NCI-H446 (cell line): ENCODE measurements around the gene LRRC8E.

Experiments
- DNase-seq, 2 experiments: peaks; one replicate each; lab custom pipeline; 2025; lab: John Stamatoyannopoulos, UW

Gene LRRC8E

GRCh38 chr19:7932276-7932929 is 44.1 kb downstream of the LRRC8E start:
- no peak for DNase-seq

- DNase-seq, result no peak
These were observed 44.6 kb downstream of the LRRC8E start for GRCh38 chr19:7932930-7933300.

DNA sequence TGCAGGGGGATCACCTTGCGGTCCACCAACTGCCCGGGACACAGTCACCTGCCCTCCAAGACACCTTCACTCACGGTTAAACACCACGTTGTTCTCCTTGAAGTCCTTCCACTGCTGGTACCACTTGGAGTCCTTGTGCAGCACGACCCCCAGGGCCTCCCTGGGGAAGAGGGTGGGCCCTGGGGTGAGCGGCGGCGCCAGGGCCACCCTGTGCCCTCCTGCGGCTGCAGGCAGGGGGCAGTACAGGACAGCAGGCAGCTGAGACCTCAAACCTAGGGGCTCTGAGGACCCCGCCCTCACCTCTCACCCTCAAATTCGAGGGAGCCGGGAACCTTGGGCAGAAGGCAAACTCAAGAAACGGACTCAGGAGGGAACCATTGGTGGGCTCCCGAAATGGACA is 45.1 kb downstream of the LRRC8E start:
- no peak for DNase-seq

GRCh38 chr19:7933828-7934725 is 45.8 kb downstream of the LRRC8E start:
- no peak for DNase-seq

- DNase-seq, result no peak
These were observed 46.5 kb downstream of the LRRC8E start for GRCh38 chr19:7934766-7935165.

DNA sequence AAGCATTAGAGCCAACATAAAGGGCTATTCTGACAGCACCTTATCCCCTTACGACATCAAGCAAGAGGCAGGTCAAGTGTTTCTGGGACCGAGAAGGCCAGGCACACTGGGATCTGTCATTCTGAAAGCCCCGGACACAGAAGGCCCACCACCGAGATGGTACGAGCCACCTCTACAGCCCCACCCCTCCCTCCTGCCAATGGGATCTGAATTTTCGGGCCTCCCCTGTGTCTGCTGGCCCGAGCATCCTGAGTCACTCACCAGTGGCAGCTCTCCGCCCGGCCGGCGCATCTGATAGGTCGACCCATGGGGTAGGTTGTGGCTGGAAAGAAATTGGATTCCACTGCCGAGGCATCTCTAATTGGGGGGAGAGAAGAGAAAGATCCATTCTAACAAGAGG is 52.5 kb downstream of the LRRC8E start:
- no peak for DNase-seq

DNA sequence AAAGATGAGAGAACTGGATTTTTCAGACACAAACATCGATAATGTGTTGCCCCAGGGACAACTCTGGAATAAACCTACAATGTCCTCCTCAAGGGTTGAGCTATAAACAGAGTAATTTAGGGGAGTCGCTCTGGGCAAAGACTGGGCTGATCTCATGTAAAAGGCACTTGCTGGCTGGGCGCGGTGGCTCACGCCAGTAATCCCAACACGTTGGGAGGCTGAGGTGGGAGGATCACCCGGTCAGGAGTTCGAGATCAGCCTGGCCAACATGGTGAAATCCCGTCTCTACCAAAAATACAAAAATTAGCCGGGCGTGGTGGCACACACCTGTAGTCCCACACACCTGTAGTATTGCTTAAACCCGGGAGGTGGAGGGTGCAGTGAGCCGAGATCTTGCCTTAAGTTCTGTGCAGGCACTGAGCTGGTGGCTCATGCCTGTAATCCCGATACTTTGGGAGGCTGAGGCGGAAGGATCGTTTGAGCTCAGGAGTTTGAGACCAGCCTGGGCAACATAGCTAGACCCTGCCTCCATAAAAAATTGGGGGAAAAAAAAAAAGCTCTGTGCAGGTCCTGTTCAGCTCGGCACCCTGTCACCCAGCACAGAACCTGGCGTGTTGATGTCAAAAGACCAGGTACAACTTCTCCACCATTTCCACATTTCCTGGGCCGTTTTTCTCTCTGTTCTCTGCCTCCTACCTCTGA is 53.7 kb downstream of the LRRC8E start:
- DNase-seq, result no peak

DNA sequence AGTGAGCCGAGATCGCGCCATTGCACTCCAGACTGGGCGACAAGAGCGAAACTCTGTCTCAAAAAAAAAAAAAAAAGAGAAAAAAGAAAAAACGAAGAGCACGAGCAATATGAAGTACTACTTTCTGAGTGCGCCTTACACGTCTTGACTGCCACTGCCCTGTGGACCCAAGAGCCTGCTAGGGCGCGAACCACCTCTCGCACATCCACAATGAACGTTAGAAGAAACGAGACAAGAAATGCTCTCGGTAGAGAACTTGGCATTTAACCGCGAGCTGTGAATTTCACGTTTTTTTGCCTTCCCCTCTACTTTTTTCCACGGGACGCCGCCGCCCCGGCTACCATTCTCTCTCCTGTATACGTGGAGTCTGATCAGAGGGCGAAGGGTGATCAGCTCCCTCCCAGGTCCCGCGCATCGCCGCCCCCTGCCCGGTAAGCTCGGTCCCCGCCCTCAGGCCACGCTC is 54.7 kb downstream of the LRRC8E start:
- DNase-seq, result no peak

DNA sequence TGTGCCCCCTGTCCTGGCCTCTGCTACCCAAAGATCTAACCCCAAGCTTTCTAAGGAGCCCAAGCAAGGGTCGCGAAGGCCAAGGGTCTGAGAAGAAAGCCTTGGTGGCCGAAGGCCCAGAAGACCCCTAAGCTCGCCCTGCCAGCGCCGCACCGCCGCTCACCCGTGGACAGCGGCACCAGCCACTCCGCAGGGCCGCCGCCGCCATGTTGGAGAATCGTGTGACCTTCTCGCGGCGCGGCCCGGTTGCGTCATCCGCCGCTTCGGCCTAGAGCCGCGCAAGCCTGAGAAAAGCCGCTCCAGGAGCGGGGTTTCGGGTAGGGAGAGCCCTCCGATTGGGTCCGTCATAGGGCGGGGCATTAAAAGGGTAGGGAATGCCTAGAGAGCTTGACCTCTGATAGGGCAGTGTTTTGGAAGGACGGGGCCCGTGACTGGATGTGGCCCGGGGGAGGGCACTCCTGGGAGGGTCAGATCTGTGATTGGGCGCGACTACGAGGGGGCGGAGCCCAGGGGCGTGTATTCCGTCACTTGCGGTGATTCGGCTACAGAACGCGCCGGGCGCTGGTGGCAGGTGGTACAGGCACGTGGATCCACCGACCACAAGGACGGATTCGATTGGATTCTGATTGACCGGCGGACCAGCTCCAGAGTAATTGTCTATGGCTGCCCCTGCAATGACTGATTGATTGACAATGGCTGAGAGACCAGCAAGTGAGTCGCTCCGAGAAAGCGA is 55.3 kb downstream of the LRRC8E start, which contains the start of gene TIMM44:
TIMM44 (minus strand) TSS at position 223 of the 733 bp plus-strand sequence; CDS start at position 208, 15 bp downstream.
- peak; percentile 99 to 100 for DNase-seq

- DNase-seq, result peak; percentile 92 to 96
These were observed 56.0 kb downstream of the LRRC8E start for GRCh38 chr19:7944177-7944761.

- no peak for DNase-seq
These were observed 59.6 kb downstream of the LRRC8E start for GRCh38 chr19:7947939-7948338.
